DOHH2 (cell line): ENCODE measurements around the gene SCN11A.

Source experiments
- H3F3A ChIP-seq: fragments of 200-600 bp; sonication (generic), shearing (Covaris generic); 2 replicates; pipeline ENCODE4 v1.6.0; 2016; ENCODE audit warnings: antibody characterized with exemption, mild to moderate bottlenecking; ENCODE audit not compliant: control insufficient read depth, insufficient read depth
- H3K27ac ChIP-seq: fragments of 200-600 bp; sonication (generic); 2 replicates; pipeline ENCODE4 v1.5.1; 2014; ENCODE audit warnings: low read depth, mild to moderate bottlenecking, low read length, moderate library complexity
- H3K27me3 ChIP-seq: fragments of 200-600 bp; sonication (generic); 2 replicates; pipeline ENCODE4 v1.6.1; 2014; ENCODE audit warnings: mild to moderate bottlenecking, low read length, mixed read lengths; ENCODE audit not compliant: control insufficient read depth
- H3K36me3 ChIP-seq: fragments of 200-600 bp; sonication (generic); 2 replicates; pipeline ENCODE4 v1.6.1; 2014; ENCODE audit warnings: mild to moderate bottlenecking, low read length, moderate library complexity, mixed read lengths; ENCODE audit not compliant: control insufficient read depth
- H3K4me1 ChIP-seq: fragments of 200-600 bp; sonication (generic); 2 replicates; pipeline ENCODE4 v1.6.1; 2014; ENCODE audit warnings: mild to moderate bottlenecking, low read length, mixed read lengths; ENCODE audit not compliant: control insufficient read depth
- H3K4me2 ChIP-seq: fragments of 200-600 bp; sonication (generic); 2 replicates; pipeline ENCODE4 v1.6.0; 2014; ENCODE audit warnings: mild to moderate bottlenecking, low read length, moderate library complexity
- H3K4me3 ChIP-seq: fragments of 200-600 bp; sonication (generic); 2 replicates; pipeline ENCODE4 v1.5.1; 2014; ENCODE audit warnings: mild to moderate bottlenecking, low read length, mixed read lengths
- H3K79me2 ChIP-seq: fragments of 200-600 bp; sonication (generic); 2 replicates; pipeline ENCODE4 v1.6.1; 2014; ENCODE audit warnings: mild to moderate bottlenecking, low read length, mixed read lengths; ENCODE audit not compliant: control insufficient read depth
- H3K9me2 ChIP-seq: fragments of 200-600 bp; sonication (generic); replicated peaks from 2 replicates; pipeline ENCODE4 v1.6.1; 2014; ENCODE audit warnings: mild to moderate bottlenecking, low read length, mixed read lengths; ENCODE audit not compliant: control insufficient read depth
- H3K9me3 ChIP-seq: fragments of 200-600 bp; sonication (generic); 2 replicates; pipeline ENCODE4 v1.6.1; 2014; ENCODE audit warnings: antibody characterized with exemption, low read length, mixed read lengths; ENCODE audit not compliant: control insufficient read depth, insufficient read depth
- H4K20me1 ChIP-seq: fragments of 200-600 bp; sonication (generic); 2 replicates; pipeline ENCODE4 v1.6.0; 2014; ENCODE audit warnings: low read depth, mild to moderate bottlenecking, antibody characterized with exemption, low read length, moderate library complexity; ENCODE audit not compliant: control insufficient read depth, insufficient read depth
- CTCF ChIP-seq: fragments of 200-600 bp; sonication (generic); IDR thresholded peaks from one replicate; pipeline ENCODE4 v1.5.1; 2014; ENCODE audit warnings: antibody characterized with exemption, mild to moderate bottlenecking, low read depth, low read length; ENCODE audit not compliant: poor library complexity, severe bottlenecking
- EZH2phosphoT487 ChIP-seq: fragments of 200-600 bp; sonication (generic); IDR thresholded peaks from 2 replicates; pipeline ENCODE4 v1.6.1; 2017; ENCODE audit warnings: borderline replicate concordance, mild to moderate bottlenecking, antibody characterized with exemption, low read length, moderate library complexity, mixed read lengths

The SCN11A gene

GRCh38 chr3:39088456-39088855, 36.7 kb upstream of the SCN11A start:
- Histone ChIP-seq H3K36me3 (peaks cover 52% of the 10 kb centered on the region), H3K9me2 (no peaks in the 10 kb centered on the region), H3K4me1 (peaks cover 17% of the 10 kb centered on the region), H4K20me1 (no peaks in the 10 kb centered on the region), H3K4me2 (no peak overlapping the region), H3K4me3 (no peak overlapping the region), H3K27ac (no peak overlapping the region), H3K27me3 (no peaks in the 10 kb centered on the region), H3K79me2 (no peaks in the 10 kb centered on the region), H3F3A (0 out of 2 replicates have a peak, but pooled peaks cover 2% of the 10 kb centered on the region), H3K9me3 (no peaks in the 10 kb centered on the region)
- TF ChIP-seq CTCF: no peak
- no peak for TF ChIP-seq EZH2phosphoT487

- Histone ChIP-seq H3K4me2 (peak overlapping the region; percentile 62), H3K4me1 (peaks cover 17% of the 10 kb centered on the region), H3F3A (0 out of 2 replicates have a peak, but pooled peaks cover 2% of the 10 kb centered on the region), H3K79me2 (no peaks in the 10 kb centered on the region), H3K9me3 (no peaks in the 10 kb centered on the region), H3K4me3 (peak overlapping the region; percentile 45), H3K9me2 (no peaks in the 10 kb centered on the region), H3K27ac (peak overlapping the region; percentile 26), H4K20me1 (no peaks in the 10 kb centered on the region), H3K27me3 (no peaks in the 10 kb centered on the region), H3K36me3 (peaks cover 37% of the 10 kb centered on the region)
- TF ChIP-seq CTCF: peak; percentile 22
- TF ChIP-seq EZH2phosphoT487: no peak
These were observed 34.4 kb upstream of the SCN11A start for GRCh38 chr3:39086144-39086543.

GRCh38 chr3:39082666-39083313, 31.0 kb upstream of the SCN11A start:
- TF ChIP-seq CTCF (no peak), EZH2phosphoT487 (no peak)
- Histone ChIP-seq H3F3A (0 out of 2 replicates have a peak, but pooled peaks cover 2% of the 10 kb centered on the region), H3K9me2 (no peaks in the 10 kb centered on the region), H3K79me2 (no peaks in the 10 kb centered on the region), H3K4me1 (peaks cover 17% of the 10 kb centered on the region), H3K4me3 (no peak overlapping the region), H3K9me3 (no peaks in the 10 kb centered on the region), H3K27ac (no peak overlapping the region), H3K27me3 (no peaks in the 10 kb centered on the region), H4K20me1 (no peaks in the 10 kb centered on the region), H3K4me2 (no peak overlapping the region), H3K36me3 (peaks cover 28% of the 10 kb centered on the region)
